ENCODE results near the gene DCP2. TPM values are rescaled to one million over a fixed set of nuclear protein-coding genes. Genes with fewer than 3 reads are reported as not detected.

DCP2 gene
- total RNA-seq, 1 donor: 27.9 TPM

- Histone ChIP-seq H3K4me1 (ENCODE audit: insufficient read depth, low read length) (peaks cover 6% of the 10 kb centered on the region), H3K4me3 (ENCODE audit: insufficient read depth, low read length) (no peak overlapping the region), H3K79me2 (ENCODE audit: insufficient read depth, low read length) (peaks cover 26% of the 10 kb centered on the region), H2AFZ (ENCODE audit: low read length) (no peak overlapping the region), H3K9me3 (ENCODE audit: low read depth, low read length) (no peaks in the 10 kb centered on the region), H3K27me3 (ENCODE audit: insufficient read depth, low read length) (no peaks in the 10 kb centered on the region), H4K20me1 (ENCODE audit: insufficient read depth, low read length) (no peaks in the 10 kb centered on the region), H3K4me2 (ENCODE audit: insufficient read depth, low read length) (no peak overlapping the region), H3K27ac (ENCODE audit: low read depth, low read length) (no peak overlapping the region), H3K36me3 (ENCODE audit: insufficient read depth, low read length) (peaks cover 29% of the 10 kb centered on the region)
- no peak for TF ChIP-seq CTCF (IDR thresholded peaks at IDR 0.05; ENCODE audit: extremely low read depth, low read depth, low read length)
- DNase-seq (ENCODE audit: insufficient read length, low spot score, missing footprints): no peak
These were observed 25.8 kb downstream of the DCP2 start for GRCh38 chr5:113002423-113002822.

- Histone ChIP-seq H4K20me1 (ENCODE audit: insufficient read depth, low read length) (no peaks in the 10 kb centered on the region), H3K27me3 (ENCODE audit: insufficient read depth, low read length) (no peaks in the 10 kb centered on the region), H3K27ac (ENCODE audit: low read depth, low read length) (no peak overlapping the region), H3K9me3 (ENCODE audit: low read depth, low read length) (no peaks in the 10 kb centered on the region), H3K79me2 (ENCODE audit: insufficient read depth, low read length) (peaks cover 13% of the 10 kb centered on the region), H2AFZ (ENCODE audit: low read length) (no peak overlapping the region), H3K4me1 (ENCODE audit: insufficient read depth, low read length) (peaks cover 6% of the 10 kb centered on the region), H3K4me3 (ENCODE audit: insufficient read depth, low read length) (no peak overlapping the region), H3K4me2 (ENCODE audit: insufficient read depth, low read length) (no peak overlapping the region), H3K36me3 (ENCODE audit: insufficient read depth, low read length) (peaks cover 29% of the 10 kb centered on the region)
- no peak for DNase-seq (ENCODE audit: insufficient read length, low spot score, missing footprints)
- no peak for TF ChIP-seq CTCF (IDR thresholded peaks at IDR 0.05; ENCODE audit: extremely low read depth, low read depth, low read length)
These were observed 27.2 kb downstream of the DCP2 start for GRCh38 chr5:113003763-113004162.

- Histone ChIP-seq H2AFZ (ENCODE audit: low read length) (no peak overlapping the region), H3K4me1 (ENCODE audit: insufficient read depth, low read length) (peaks cover 2% of the 10 kb centered on the region), H3K79me2 (ENCODE audit: insufficient read depth, low read length) (peaks cover 4% of the 10 kb centered on the region), H3K9me3 (ENCODE audit: low read depth, low read length) (no peaks in the 10 kb centered on the region), H3K4me2 (ENCODE audit: insufficient read depth, low read length) (no peak overlapping the region), H3K27ac (ENCODE audit: low read depth, low read length) (no peak overlapping the region), H4K20me1 (ENCODE audit: insufficient read depth, low read length) (no peaks in the 10 kb centered on the region), H3K4me3 (ENCODE audit: insufficient read depth, low read length) (no peak overlapping the region), H3K36me3 (ENCODE audit: insufficient read depth, low read length) (peaks cover 33% of the 10 kb centered on the region), H3K27me3 (ENCODE audit: insufficient read depth, low read length) (no peaks in the 10 kb centered on the region)
- DNase-seq (ENCODE audit: insufficient read length, low spot score, missing footprints): no peak
- no peak for TF ChIP-seq CTCF (IDR thresholded peaks at IDR 0.05; ENCODE audit: extremely low read depth, low read depth, low read length)
These were observed 28.9 kb downstream of the DCP2 start for GRCh38 chr5:113005454-113005853.

GRCh38 chr5:113017881-113018635, 41.5 kb downstream of the DCP2 start:
- Histone ChIP-seq H4K20me1 (ENCODE audit: insufficient read depth, low read length) (no peaks in the 10 kb centered on the region), H2AFZ (ENCODE audit: low read length) (no peak overlapping the region), H3K9me3 (ENCODE audit: low read depth, low read length) (no peaks in the 10 kb centered on the region), H3K4me1 (ENCODE audit: insufficient read depth, low read length) (peaks cover 10% of the 10 kb centered on the region), H3K36me3 (ENCODE audit: insufficient read depth, low read length) (peaks cover 12% of the 10 kb centered on the region), H3K27ac (ENCODE audit: low read depth, low read length) (peak overlapping the region; percentile 38), H3K4me3 (ENCODE audit: insufficient read depth, low read length) (no peak overlapping the region), H3K79me2 (ENCODE audit: insufficient read depth, low read length) (no peaks in the 10 kb centered on the region), H3K27me3 (ENCODE audit: insufficient read depth, low read length) (no peaks in the 10 kb centered on the region), H3K4me2 (ENCODE audit: insufficient read depth, low read length) (no peak overlapping the region)
- DNase-seq (ENCODE audit: insufficient read length, low spot score, missing footprints): no peak
- no peak for TF ChIP-seq CTCF (IDR thresholded peaks at IDR 0.05; ENCODE audit: extremely low read depth, low read depth, low read length)

Measured in osteoblast (primary cell).